ENCODE data around the gene ZNF723. TPM values are rescaled to one million over a fixed set of nuclear protein-coding genes. Genes with fewer than 3 reads are reported as not detected.
"Not testable (repeated sequence)": the region's sequence is repeated elsewhere in the genome, so short reads cannot be mapped to it uniquely, and the experiment has no call there.

Gene ZNF723
- total RNA-seq, result not detected

- no peak within 1 kb of the TSS for H3K4me3 ChIP-seq
- DNase-seq (no peak), ATAC-seq (no peak)
- no peaks in the 10 kb centered on the region for H3K9me3 ChIP-seq
- H3K27ac ChIP-seq, result no peak within 1 kb of the TSS
- TF ChIP-seq POLR2A (IDR thresholded peaks at IDR 0.05) (no peak), CTCF (IDR thresholded peaks at IDR 0.05 in 4 of 5, conservative IDR thresholded peaks at IDR 0.05 in 1 of 5) (no peak)
- no peaks in the 10 kb centered on the region for H3K4me1 ChIP-seq
- in situ Hi-C loops (cut with MboI; ENCODE audit: low sequenced_read_pairs in 4 of 4), result no loop called here
- H3K36me3 ChIP-seq, result no peaks in the 10 kb centered on the region
- intact Hi-C loops (cut with DNase I; ENCODE audit: low total_unique reads), result no loop called here
- H3K27me3 ChIP-seq, result no peaks in the 10 kb centered on the region
Measured at GRCh38 chr19:22832031-22832762, at the start of gene ZNF723. TSS of gene ZNF723 (plus strand) at chr19:22832291. CDS start at chr19:22832380, 89 bp downstream.

GRCh38 chr19:22783651-22784410, 48.3 kb upstream of the ZNF723 start, which contains the start of gene ZNF99:
TSS of gene ZNF99 (minus strand) at chr19:22784151. CDS start at chr19:22784016, 135 bp downstream.
- H3K36me3 ChIP-seq, result no peaks in the 10 kb centered on the region
- H3K4me3 ChIP-seq, result peak within 1 kb of the TSS; percentile 13 to 50 (median 28)
- intact Hi-C loops (cut with DNase I; ENCODE audit: low total_unique reads), result no loop called here
- H3K9me3 ChIP-seq, result no peaks in the 10 kb centered on the region
- in situ Hi-C loops (cut with MboI; ENCODE audit: low sequenced_read_pairs in 4 of 4), result no loop called here
- H3K27ac ChIP-seq, result no peak within 1 kb of the TSS
- H3K27me3 ChIP-seq, result no peaks in the 10 kb centered on the region
- H3K4me1 ChIP-seq, result no peaks in the 10 kb centered on the region
- ATAC-seq (no peak), DNase-seq (peak; percentile 15 to 18)
- TF ChIP-seq CTCF (IDR thresholded peaks at IDR 0.05 in 4 of 5, conservative IDR thresholded peaks at IDR 0.05 in 1 of 5) (no peak), POLR2A (IDR thresholded peaks at IDR 0.05) (no peak)

- H3K4me1 ChIP-seq; intact Hi-C loops (cut with DNase I; ENCODE audit: low total_unique reads); H3K27me3 ChIP-seq; ATAC-seq; H3K4me3 ChIP-seq; in situ Hi-C loops (cut with MboI; ENCODE audit: low sequenced_read_pairs in 4 of 4); H3K27ac ChIP-seq; H3K9me3 ChIP-seq; DNase-seq; H3K36me3 ChIP-seq: not testable (repeated sequence)
Measured at GRCh38 chr19:22792863-22793262, 39.2 kb upstream of the ZNF723 start.

- Histone ChIP-seq H3K27me3 (no peaks in the 10 kb centered on the region), H3K9me3 (no peaks in the 10 kb centered on the region), H3K27ac (no peak overlapping the region), H3K4me3 (no peak overlapping the region), H3K36me3 (no peaks in the 10 kb centered on the region), H3K4me1 (no peaks in the 10 kb centered on the region)
- intact Hi-C loops (cut with DNase I; ENCODE audit: low total_unique reads) (no loop called here), in situ Hi-C loops (cut with MboI; ENCODE audit: low sequenced_read_pairs in 4 of 4) (no loop called here)
- DNase-seq (no peak), ATAC-seq (no peak)
- no peak for TF ChIP-seq POLR2A (IDR thresholded peaks at IDR 0.05)
- TF ChIP-seq CTCF (IDR thresholded peaks at IDR 0.05 in 4 of 5, conservative IDR thresholded peaks at IDR 0.05 in 1 of 5), result no peak
Measured at GRCh38 chr19:22797040-22797439, 35.1 kb upstream of the ZNF723 start.

- intact Hi-C loops (cut with DNase I; ENCODE audit: low total_unique reads) (no loop called here), in situ Hi-C loops (cut with MboI; ENCODE audit: low sequenced_read_pairs in 4 of 4) (no loop called here)
- ATAC-seq (no peak), DNase-seq (no peak)
- H3K27ac ChIP-seq, result no peak overlapping the region
- H3K4me1 ChIP-seq, result no peaks in the 10 kb centered on the region
- H3K4me3 ChIP-seq, result no peak overlapping the region
- TF ChIP-seq CTCF (IDR thresholded peaks at IDR 0.05 in 4 of 5, conservative IDR thresholded peaks at IDR 0.05 in 1 of 5) (no peak), POLR2A (IDR thresholded peaks at IDR 0.05) (no peak)
- peaks cover 0 to 9% (median 0%) of the 10 kb centered on the region in 3 donors for H3K27me3 ChIP-seq
- H3K9me3 ChIP-seq, result no peaks in the 10 kb centered on the region
- H3K36me3 ChIP-seq, result no peaks in the 10 kb centered on the region
Measured at GRCh38 chr19:22806418-22806817, 25.7 kb upstream of the ZNF723 start.

All from gastrocnemius medialis (tissue), 4 donors.